ENCODE results near the gene ATP5F1A. TPM values are rescaled to one million over a fixed set of nuclear protein-coding genes. Genes with fewer than 3 reads are reported as not detected.
A peak's percentile ranks its signal among the peaks of the same experiment; 100 is the strongest.

The ATP5F1A gene
- total RNA-seq, 1 experiment from 2014 or later: 912 TPM

- in situ Hi-C loops (cut with HindIII; ENCODE audit: low sequenced_read_pairs): no loop called here
- DNase-seq (ENCODE audit: low spot score): no peak
These were observed 17.9 kb downstream of the ATP5F1A start for GRCh38 chr18:46080156-46080555.

- no peak for DNase-seq (ENCODE audit: low spot score)
- in situ Hi-C loops (cut with HindIII; ENCODE audit: low sequenced_read_pairs): no loop called here
These were observed 18.8 kb downstream of the ATP5F1A start for GRCh38 chr18:46079336-46079735.

DNA sequence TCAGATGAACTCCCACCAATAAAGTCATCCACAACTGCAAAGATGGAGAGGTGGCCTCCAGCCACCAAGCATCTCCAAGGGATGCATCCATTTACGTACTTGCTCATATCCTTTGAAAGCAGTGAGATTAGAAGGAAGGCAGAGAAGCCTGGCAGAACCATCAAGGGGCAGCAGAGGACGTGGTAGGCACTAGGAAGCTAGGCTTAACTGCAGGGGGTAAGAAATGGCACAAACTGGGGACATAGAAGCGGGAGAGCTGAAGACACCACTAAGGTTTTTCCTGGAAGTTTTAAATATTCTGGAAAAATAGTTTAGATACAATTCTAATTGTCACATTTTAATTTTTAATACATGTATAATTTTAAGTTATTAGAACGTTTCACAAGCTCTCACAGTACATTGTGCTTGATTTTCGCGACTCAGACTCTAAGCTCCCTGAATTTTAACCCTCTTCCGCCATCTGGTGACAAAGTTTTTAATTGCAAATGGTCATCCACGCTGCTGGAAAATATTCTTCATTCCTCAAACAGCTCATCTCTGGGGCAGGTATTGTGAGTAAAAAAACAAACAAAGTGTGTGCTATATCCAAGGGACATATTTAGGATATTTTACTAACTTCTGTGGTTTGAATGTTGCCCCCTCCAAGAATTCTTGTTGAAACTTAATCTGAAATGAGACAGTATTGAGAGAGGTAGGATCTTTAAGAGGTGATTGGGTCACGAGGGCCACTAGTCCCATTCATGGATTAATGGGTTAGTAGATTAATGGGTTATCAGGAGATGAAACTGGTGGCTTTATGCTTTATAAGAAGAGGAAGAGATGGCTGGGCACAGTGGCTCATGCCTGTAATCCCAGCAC lies 24.4 kb downstream of the ATP5F1A start:
- DNase-seq (ENCODE audit: low spot score): peak; percentile 81
- in situ Hi-C loops (cut with HindIII; ENCODE audit: low sequenced_read_pairs): no loop called here

GRCh38 chr18:46072959-46073358 lies 25.1 kb downstream of the ATP5F1A start:
- in situ Hi-C loops (cut with HindIII; ENCODE audit: low sequenced_read_pairs): no loop called here

GRCh38 chr18:46072376-46072867 lies 25.7 kb downstream of the ATP5F1A start:
- in situ Hi-C loops (cut with HindIII; ENCODE audit: low sequenced_read_pairs): no loop called here
- no peak for DNase-seq (ENCODE audit: low spot score)

More at GRCh38 chr18:46072959-46073358, 25.1 kb downstream of the ATP5F1A start:
- no peak for DNase-seq (ENCODE audit: low spot score)

DNA sequence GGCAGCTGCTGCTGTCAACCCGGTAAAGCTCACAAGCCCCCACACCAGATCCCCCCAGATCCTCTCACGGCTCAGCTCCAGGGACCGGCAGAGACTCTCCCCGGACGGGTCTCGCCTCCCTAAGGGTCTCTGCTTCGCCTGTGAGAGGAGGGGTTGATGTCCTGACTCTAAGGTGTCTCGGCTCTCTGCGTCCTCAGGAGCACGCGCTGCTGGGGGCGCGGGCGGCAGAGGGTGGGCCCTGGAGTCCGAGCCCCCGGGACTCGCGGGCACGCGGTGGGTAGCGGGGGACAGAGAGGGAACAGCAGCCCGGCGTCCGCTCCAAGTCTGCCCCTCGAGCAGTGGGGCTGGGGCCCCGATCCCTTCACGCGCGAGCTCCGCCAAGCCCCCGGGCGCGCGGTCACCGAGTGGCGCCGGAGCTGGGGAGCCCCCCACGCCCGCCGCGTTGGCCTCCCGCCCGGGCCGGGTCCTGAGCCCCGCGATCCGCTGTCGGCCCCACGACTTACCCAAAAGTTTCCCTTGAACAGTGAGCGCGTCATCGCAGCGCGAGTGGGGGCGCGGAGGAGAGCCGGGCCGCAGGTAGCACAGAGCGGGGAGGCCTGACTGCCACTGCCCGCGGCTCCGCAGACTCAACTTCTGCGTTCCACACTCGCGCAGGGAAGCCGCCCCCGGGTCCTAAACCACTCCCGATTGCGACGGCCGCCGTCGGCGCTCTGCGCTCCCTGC lies 26.3 kb downstream of the ATP5F1A start, which contains the start of gene PSTPIP2:
TSS of gene PSTPIP2 (minus strand) at position 608 of the 723 bp plus-strand sequence. CDS start at position 536, 72 bp downstream.
- in situ Hi-C loops (cut with HindIII; ENCODE audit: low sequenced_read_pairs): no loop called here
- DNase-seq (ENCODE audit: low spot score): peak; percentile 35

- in situ Hi-C loops (cut with HindIII; ENCODE audit: low sequenced_read_pairs): no loop called here
- DNase-seq (ENCODE audit: low spot score): no peak
These were observed 27.1 kb downstream of the ATP5F1A start for GRCh38 chr18:46070815-46071652.

DNA sequence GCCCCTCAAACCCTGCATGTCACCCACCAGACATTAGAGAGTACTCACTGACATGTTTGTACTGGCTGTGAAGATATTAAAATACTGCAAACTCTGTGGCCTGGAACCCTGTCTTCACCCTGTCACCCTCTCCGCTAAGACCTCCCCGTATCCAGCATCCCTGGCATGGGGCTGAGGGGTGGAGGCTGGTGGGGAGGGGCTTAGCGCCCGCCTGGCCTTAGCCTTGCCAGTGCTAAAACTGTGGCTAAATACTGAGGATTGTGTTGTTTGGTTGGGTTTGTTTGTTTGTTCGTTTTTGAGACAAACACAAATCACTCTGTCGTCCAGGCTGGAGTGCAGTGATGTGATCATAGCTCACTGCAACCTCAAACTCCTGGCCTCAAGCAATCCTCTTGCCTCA lies 27.9 kb downstream of the ATP5F1A start:
- DNase-seq (ENCODE audit: low spot score): no peak
- in situ Hi-C loops (cut with HindIII; ENCODE audit: low sequenced_read_pairs): no loop called here

DNA sequence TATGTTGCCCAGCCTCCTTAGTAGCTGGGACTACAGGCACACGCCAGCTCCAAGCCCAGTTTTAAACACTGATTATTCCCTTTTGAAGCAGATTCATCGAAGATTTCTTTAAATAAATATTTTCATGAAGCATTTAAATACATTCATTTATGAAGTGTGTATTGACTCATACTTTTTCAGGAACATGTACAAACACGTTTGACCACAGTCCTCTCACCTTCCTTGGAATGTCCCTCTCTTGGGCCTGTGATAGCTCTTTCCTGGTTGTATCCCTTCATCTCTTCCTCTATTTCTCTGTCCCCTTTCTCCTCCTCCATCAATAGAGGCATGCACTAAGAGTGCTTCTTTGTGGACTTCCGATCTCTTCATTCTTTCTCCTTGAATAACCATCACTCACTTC lies 28.6 kb downstream of the ATP5F1A start:
- DNase-seq (ENCODE audit: low spot score): no peak
- in situ Hi-C loops (cut with HindIII; ENCODE audit: low sequenced_read_pairs): no loop called here

- no peak for DNase-seq (ENCODE audit: low spot score)
- in situ Hi-C loops (cut with HindIII; ENCODE audit: low sequenced_read_pairs): no loop called here
These were observed 29.3 kb downstream of the ATP5F1A start for GRCh38 chr18:46068763-46069162.

GRCh38 chr18:46067438-46068007 lies 30.6 kb downstream of the ATP5F1A start:
- no peak for DNase-seq (ENCODE audit: low spot score)
- in situ Hi-C loops (cut with HindIII; ENCODE audit: low sequenced_read_pairs): no loop called here

- in situ Hi-C loops (cut with HindIII; ENCODE audit: low sequenced_read_pairs): no loop called here
- no peak for DNase-seq (ENCODE audit: low spot score)
These were observed 35.3 kb downstream of the ATP5F1A start for GRCh38 chr18:46062781-46063180.

- DNase-seq (ENCODE audit: low spot score): no peak
- in situ Hi-C loops (cut with HindIII; ENCODE audit: low sequenced_read_pairs): no loop called here
These were observed 36.3 kb downstream of the ATP5F1A start for GRCh38 chr18:46061796-46062195.

DNA sequence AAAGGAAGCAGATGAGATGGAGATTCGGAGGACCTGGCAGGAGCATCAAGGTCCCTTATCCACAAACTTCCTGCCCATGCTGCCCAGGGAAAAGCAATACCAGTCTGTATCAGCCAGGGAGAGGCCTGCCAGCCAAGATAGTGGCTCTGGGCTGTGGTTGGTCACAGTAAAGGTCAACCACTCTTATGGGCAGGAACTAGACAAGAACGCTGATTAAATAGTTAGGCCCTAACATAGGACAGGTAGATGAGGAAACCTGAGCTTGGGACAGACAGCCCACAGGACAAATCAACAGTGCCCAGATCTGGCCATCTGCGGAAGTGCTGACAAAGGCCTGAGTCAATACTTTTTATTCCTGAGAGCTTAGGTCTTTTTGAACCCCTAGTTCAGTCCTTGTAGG lies 36.7 kb downstream of the ATP5F1A start:
- DNase-seq (ENCODE audit: low spot score): no peak
- in situ Hi-C loops (cut with HindIII; ENCODE audit: low sequenced_read_pairs): no loop called here

- DNase-seq (ENCODE audit: low spot score): no peak
- in situ Hi-C loops (cut with HindIII; ENCODE audit: low sequenced_read_pairs): no loop called here
These were observed 37.7 kb downstream of the ATP5F1A start for GRCh38 chr18:46060359-46060841.

DNA sequence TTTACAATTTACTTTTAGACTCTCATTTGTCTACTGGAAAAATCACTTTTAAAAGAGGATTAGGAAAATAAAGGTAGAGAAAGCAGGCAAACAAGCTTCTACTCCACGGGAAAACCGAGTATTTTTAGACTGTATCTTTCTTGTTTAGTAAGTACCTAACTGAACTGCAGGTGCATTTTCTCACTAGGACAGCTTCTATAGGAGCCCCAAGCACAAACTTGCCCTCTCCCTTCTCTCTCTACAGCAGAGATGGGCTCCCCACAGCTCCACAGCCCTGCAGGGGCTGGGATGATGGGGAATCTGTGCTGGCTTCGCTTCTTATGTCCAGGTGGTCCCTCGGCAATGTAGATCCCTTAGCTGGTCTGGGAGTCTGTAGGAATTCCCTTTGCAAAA lies 42.3 kb downstream of the ATP5F1A start:
- no peak for DNase-seq (ENCODE audit: low spot score)
- in situ Hi-C loops (cut with HindIII; ENCODE audit: low sequenced_read_pairs): no loop called here

GRCh38 chr18:46054956-46055837 lies 42.9 kb downstream of the ATP5F1A start:
- in situ Hi-C loops (cut with HindIII; ENCODE audit: low sequenced_read_pairs): no loop called here
- no peak for DNase-seq (ENCODE audit: low spot score)

All from G401 (cell line).